H1 (cell line): Measurements from ENCODE around the gene OLFML2A. TPM values are rescaled to one million over a fixed set of nuclear protein-coding genes. Genes with fewer than 3 reads are reported as not detected.

Source experiments
- CTCF ChIA-PET: fragments of 300-600 bp; sonication (Branson Sonifier 250); formaldehyde crosslinking; loops from one replicate; lab custom pipeline; 2021; ENCODE audit not compliant: partially characterized antibody; lab: Charles Lee
- POLR2A ChIA-PET: fragments of 300-600 bp; sonication (Branson Sonifier 250); formaldehyde crosslinking; loops from one replicate; lab custom pipeline; 2021; ENCODE audit warnings: inconsistent platforms; ENCODE audit not compliant: partially characterized antibody; lab: Charles Lee
- DNase-seq, 2 experiments: peaks; one replicate each; pipeline versions ENCODE4 v3.0.0 to v3.0.0-alpha.2; 2010 to 2022; ENCODE audit warnings: low spot score in 2 of 2, low read depth in 1 of 2, mixed read lengths in 1 of 2
- FAIRE-seq: peaks from 2 replicates; lab custom pipeline; 2011; peaks lifted over from hg19 to GRCh38; lab: Jason Lieb, UNC
- H2AFZ ChIP-seq: 2 replicates; pipeline ENCODE4 v1.8.1; 2012; ENCODE audit warnings: low read length, inconsistent platforms
- H2AK5ac ChIP-seq: 2 replicates; pipeline ENCODE4 v1.6.1; 2013; ENCODE audit warnings: low read depth, low read length
- H2BK120ac ChIP-seq: replicated peaks from 2 replicates; pipeline ENCODE3; 2013; ENCODE audit warnings: low read depth, low read length, inconsistent platforms
- H2BK12ac ChIP-seq: 2 replicates; pipeline ENCODE4 v1.6.1; 2013; ENCODE audit warnings: low read depth, low read length
- H2BK15ac ChIP-seq: 2 replicates; pipeline ENCODE4 v1.6.1; 2013; ENCODE audit warnings: low read length
- H2BK20ac ChIP-seq: 2 replicates; pipeline ENCODE4 v1.6.1; 2013; ENCODE audit warnings: low read length
- H2BK5ac ChIP-seq: 2 replicates; pipeline ENCODE4 v1.6.1; 2013; ENCODE audit warnings: low read depth, low read length
- H3K14ac ChIP-seq: 2 replicates; pipeline ENCODE4 v1.6.1; 2013; ENCODE audit warnings: inconsistent platforms; ENCODE audit not compliant: insufficient read length
- H3K18ac ChIP-seq: 2 replicates; pipeline ENCODE4 v1.6.1; 2013; ENCODE audit warnings: low read length; ENCODE audit errors: extremely low read depth
- H3K23ac ChIP-seq: 2 replicates; pipeline ENCODE4 v1.6.1; 2013; ENCODE audit warnings: inconsistent platforms; ENCODE audit not compliant: insufficient read length
- H3K23me2 ChIP-seq: 2 replicates; pipeline ENCODE4 v1.6.1; 2013; ENCODE audit warnings: low read depth, low read length
- H3K27ac ChIP-seq: 2 replicates; pipeline ENCODE4 v1.6.1; 2011; ENCODE audit warnings: low read depth, low read length, inconsistent platforms
- H3K27me3 ChIP-seq, 4 experiments: replicated peaks in 1 of 4; 1 replicate in 1 of 4; 2 replicates in 3 of 4; pipeline versions ENCODE4 v1.6.1 to v1.8.1; 2011 to 2013; ENCODE audit warnings: low read length in 3 of 4, mild to moderate bottlenecking in 3 of 4, inconsistent platforms in 2 of 4, mixed read lengths in 2 of 4, moderate library complexity in 1 of 4; ENCODE audit not compliant: control insufficient read depth in 3 of 4, insufficient read depth in 3 of 4; ENCODE audit errors: extremely low read depth in 1 of 4
- H3K36me3 ChIP-seq, 4 experiments: 2 replicates each; pipeline versions ENCODE4 v1.6.1 to v1.8.1; 2011 to 2013; ENCODE audit warnings: mild to moderate bottlenecking in 4 of 4, low read length in 3 of 4, moderate library complexity in 2 of 4, control low read depth in 1 of 4, inconsistent platforms in 1 of 4; ENCODE audit not compliant: insufficient read depth in 4 of 4, control insufficient read depth in 2 of 4
- H3K4ac ChIP-seq: replicated peaks from 2 replicates; pipeline ENCODE3; 2013; ENCODE audit warnings: low read length, low read depth, mixed read lengths, inconsistent platforms; ENCODE audit not compliant: insufficient read length
- H3K4me1 ChIP-seq, 4 experiments: replicated peaks in 1 of 4; 1 replicate in 1 of 4; 2 replicates in 3 of 4; pipeline versions ENCODE4 v1.6.1 to v1.8.1; 2011 to 2013; ENCODE audit warnings: low read length in 3 of 4, inconsistent platforms in 2 of 4, mixed read lengths in 1 of 4; ENCODE audit not compliant: insufficient read depth in 4 of 4, control insufficient read depth in 3 of 4
- H3K4me2 ChIP-seq, 2 experiments: 2 replicates each; pipeline versions ENCODE4 v1.6.1 to v1.8.1; 2011 to 2013; ENCODE audit warnings: low read depth in 2 of 2, low read length in 2 of 2, control low read depth in 1 of 2, inconsistent platforms in 1 of 2, mild to moderate bottlenecking in 1 of 2; ENCODE audit not compliant: insufficient read depth in 1 of 2
- H3K4me3 ChIP-seq, 4 experiments: fragments of 200-600, 300-600 bp in 1 of 4; sonication (generic), shearing (Covaris generic), sonication (Bioruptor Twin) in 1 of 4; 2 replicates each; pipeline versions ENCODE4 v1.5.1 to v1.8.1; 2011 to 2016; ENCODE audit warnings: low read length in 4 of 4, low read depth in 3 of 4, control low read depth in 2 of 4, inconsistent platforms in 2 of 4, mild to moderate bottlenecking in 2 of 4, mixed read lengths in 1 of 4, moderate library complexity in 1 of 4; ENCODE audit not compliant: insufficient read depth in 2 of 4; ENCODE audit errors: extremely low read depth in 1 of 4
- H3K56ac ChIP-seq: replicated peaks from 2 replicates; pipeline ENCODE3; 2013; ENCODE audit warnings: low read depth, mild to moderate bottlenecking, mixed read lengths, low read length, inconsistent platforms; ENCODE audit not compliant: insufficient read length
- H3K79me1 ChIP-seq: 2 replicates; pipeline ENCODE4 v1.6.1; 2013; ENCODE audit warnings: low read depth, low read length, control low read depth
- H3K79me2 ChIP-seq, 2 experiments: 2 replicates each; pipeline versions ENCODE4 v1.6.1 to v1.8.1; 2012 to 2013; ENCODE audit warnings: low read length in 2 of 2, mild to moderate bottlenecking in 2 of 2, inconsistent platforms in 1 of 2; ENCODE audit not compliant: insufficient read depth in 2 of 2, control insufficient read depth in 1 of 2
- H3K9ac ChIP-seq, 4 experiments: replicated peaks in 1 of 4; 1 replicate in 1 of 4; 2 replicates in 3 of 4; pipeline versions ENCODE4 v1.6.1 to v1.8.1; 2011 to 2013; ENCODE audit warnings: low read depth in 3 of 4, low read length in 3 of 4, control low read depth in 2 of 4, mild to moderate bottlenecking in 2 of 4, moderate library complexity in 2 of 4, inconsistent platforms in 1 of 4; ENCODE audit errors: extremely low read depth in 1 of 4
- H3K9me3 ChIP-seq, 2 experiments: 2 replicates each; pipeline versions ENCODE4 v1.6.1 to v1.8.1; 2012 to 2013; ENCODE audit warnings: mild to moderate bottlenecking in 2 of 2, moderate library complexity in 2 of 2, control low read depth in 1 of 2, inconsistent platforms in 1 of 2, low read depth in 1 of 2, low read length in 1 of 2, mixed read lengths in 1 of 2; ENCODE audit not compliant: insufficient read depth in 2 of 2
- H4K20me1 ChIP-seq, 2 experiments: replicated peaks in 1 of 2; 2 replicates each; pipeline versions ENCODE3 to v1.8.1; 2011 to 2013; ENCODE audit warnings: inconsistent platforms in 2 of 2, low read length in 2 of 2, mild to moderate bottlenecking in 1 of 2; ENCODE audit not compliant: insufficient read depth in 2 of 2, control insufficient read depth in 1 of 2
- H4K5ac ChIP-seq: 2 replicates; pipeline ENCODE4 v1.6.1; 2013; ENCODE audit warnings: low read length, low read depth, mixed read lengths, inconsistent platforms; ENCODE audit not compliant: insufficient read length
- H4K8ac ChIP-seq: 2 replicates; pipeline ENCODE4 v1.8.0; 2013; ENCODE audit warnings: mild to moderate bottlenecking, moderate library complexity, low read length, inconsistent platforms; ENCODE audit not compliant: insufficient read depth; ENCODE audit errors: extremely low read depth
- H4K91ac ChIP-seq: replicated peaks from 2 replicates; pipeline ENCODE3; 2013; ENCODE audit warnings: low read length, mixed read lengths, inconsistent platforms; ENCODE audit not compliant: insufficient read length
- BACH1 ChIP-seq: IDR thresholded peaks from 2 replicates; pipeline ENCODE4 v1.6.1; 2012; ENCODE audit warnings: low read length, improper control_type of control experiment
- EZH2 ChIP-seq: fragments of 200-600 bp; sonication (generic); IDR thresholded peaks from 2 replicates; pipeline ENCODE4 v1.7.1; 2012; ENCODE audit warnings: low read depth, mild to moderate bottlenecking, moderate library complexity, low read length, inconsistent platforms; ENCODE audit not compliant: severe bottlenecking
- HDAC6 ChIP-seq: IDR thresholded peaks from one replicate; pipeline ENCODE4 v1.7.1; 2012; ENCODE audit warnings: low read depth, mild to moderate bottlenecking, inconsistent platforms, low read length, moderate library complexity
- KDM1A ChIP-seq: fragments of 200-600, 300-600 bp; sonication (generic); IDR thresholded peaks from 2 replicates; pipeline ENCODE4 v1.7.1; 2016; ENCODE audit warnings: mild to moderate bottlenecking, low read length, borderline replicate concordance
- KDM4A ChIP-seq: IDR thresholded peaks from one replicate; pipeline ENCODE4 v1.7.1; 2012; ENCODE audit warnings: low read depth, mild to moderate bottlenecking, moderate library complexity, low read length, inconsistent platforms; ENCODE audit not compliant: severe bottlenecking
- TCF12 ChIP-seq: IDR thresholded peaks from 2 replicates; pipeline ENCODE4 v1.6.1; 2011; ENCODE audit warnings: low read depth, mild to moderate bottlenecking, low read length
- WGBS, 2 experiments: shearing (Covaris generic) in 1 of 2; methylation state at CpG; one replicate each; pipeline versions ENCODE4 v1.1.6 to v1.1.7; 2013 to 2015; ENCODE audit warnings: low lambda C conversion rate in 2 of 2, mixed read lengths in 2 of 2, inconsistent platforms in 1 of 2, low coverage in 1 of 2, missing lambda C conversion rate in 1 of 2; ENCODE audit not compliant: insufficient replicate concordance in 2 of 2, insufficient coverage in 1 of 2, insufficient read length in 1 of 2; ENCODE audit errors: extremely low coverage in 1 of 2, missing lambda C conversion rate in 1 of 2; 5-methylcytosine and 5-hydroxymethylcytosine counted together
- polyA plus RNA-seq, 7 experiments: library from polyadenylated mRNA; depleted of rRNA in 3 of 7; stranded (reverse) in 5 of 7; unstranded in 2 of 7; fragments of >200 nt in 5 of 7; fragments of 200-250 nt in 2 of 7; gene quantifications; 1 replicate in 5 of 7; 2 replicates in 1 of 7; 4 replicates in 1 of 7; pipeline versions ENCODE4 v1.2.1 to v1.2.3, GENCODE V29; 2011 to 2013; ENCODE audit warnings: missing spikeins in 2 of 7, mixed read lengths in 2 of 7
- total RNA-seq: library from RNA; stranded (reverse); fragmentation: NEBNext Ultra II Directional; extraction: Animal tissue kit (Norgen Biotek cat#: 25700); gene quantifications from 2 replicates; pipeline ENCODE4 v1.2.1, GENCODE V29; 2021

Gene OLFML2A
- total and polyA plus RNA-seq, 2 of the 8 experiments (the other 6 are each of a cell fraction or from before 2014, with no cell fraction given): 7.8 to 11.5 TPM

- H3K14ac ChIP-seq: no peak overlapping the region
- H4K5ac ChIP-seq: no peak overlapping the region
- ChIA-PET CTCF (interaction anchor here (0.6 to 42.1 kb wide), 32 partner anchors 8 to 407 kb away, joined by 3 to 1529 read pairs (median 8); partner anchors contain the start of genes ARPC5L, GAPVD1, NR6A1 and OLFML2A), POLR2A (interaction anchor here (0.6 to 25.5 kb wide), 9 partner anchors 7 to 325 kb away, joined by 3 to 573 read pairs (median 3); partner anchors contain the start of genes ARPC5L, NR6A1, OLFML2A and RPL35)
- no peak overlapping the region for H3K27ac ChIP-seq
- H2BK12ac ChIP-seq: no peak overlapping the region
- H3K4me1 ChIP-seq: 0 out of 7 replicates have a peak, but pooled peaks cover 0 to 3% (median under 1%) of the 10 kb centered on the region in 4 experiments
- DNase-seq: no peak
- H3K4me2 ChIP-seq: no peak overlapping the region
- H3K79me2 ChIP-seq: peaks cover 0 to 7% of the 10 kb centered on the region in 2 experiments; a peak in 2 of 4 replicates
- H3K4me3 ChIP-seq: no peak overlapping the region
- H3K4ac ChIP-seq: no peak overlapping the region
- H4K20me1 ChIP-seq: peaks cover 21 to 28% of the 10 kb centered on the region in 2 experiments
- no peaks in the 10 kb centered on the region; the same call in 1 of the 2 replicates for H3K23me2 ChIP-seq
- no peak overlapping the region for H2AK5ac ChIP-seq
- H2AFZ ChIP-seq: no peak overlapping the region
- no peaks in the 10 kb centered on the region for H3K9me3 ChIP-seq
- H3K27me3 ChIP-seq: no peaks in the 10 kb centered on the region
- H4K8ac ChIP-seq: no peak overlapping the region
- H2BK5ac ChIP-seq: no peak overlapping the region
- peak overlapping the region; percentile 46; the same call in 1 of the 2 replicates for H2BK15ac ChIP-seq
- no peak overlapping the region for H2BK20ac ChIP-seq
- no peak overlapping the region for H3K9ac ChIP-seq
- no peak overlapping the region for H3K56ac ChIP-seq
- H3K23ac ChIP-seq: no peak overlapping the region
- TF ChIP-seq BACH1: no peak
- TF ChIP-seq EZH2: no peak
- no peak for TF ChIP-seq TCF12
- no peak for TF ChIP-seq KDM4A
- TF ChIP-seq KDM1A: no peak
- no peak for TF ChIP-seq HDAC6
- TF ChIP-seq, all 59 proteins: peak for 0
- WGBS, 2 experiments: 86% methylated on average over 8 of the region's 8 CpGs; no CpG with 5 or more reads in 1 of the 2 experiments
- Histone ChIP-seq H2BK120ac (no peak overlapping the region), H3K36me3 (peaks cover 21 to 26% (median 22%) of the 10 kb centered on the region in 4 experiments), H3K79me1 (no peaks in the 10 kb centered on the region; the same call in none of the 2 replicates), H4K91ac (no peak overlapping the region), H3K18ac (no peak overlapping the region)
- FAIRE-seq: no peak
Observed at GRCh38 chr9:124854161-124854560, 77.2 kb downstream of the OLFML2A start.
